Immature natural killer cell (primary cell): ENCODE results near the gene DEFB123. TPM values are rescaled to one million over a fixed set of nuclear protein-coding genes. Genes with fewer than 3 reads are reported as not detected.
A peak's percentile ranks its signal among the peaks of the same experiment; 100 is the strongest.
"Not testable (repeated sequence)": the region's sequence is repeated elsewhere in the genome, so short reads cannot be mapped to it uniquely, and the experiment has no call there.

Experiments
- DNase-seq, 3 donors: peaks; one replicate each; pipeline ENCODE4 v3.0.0; 2022; ENCODE audit warnings: mixed read lengths in 1 of 3
- H3K27ac Mint-ChIP-seq, 6 donors: one replicate each; pipeline ENCODE4 v1.8.0; 2020; ENCODE audit warnings: mixed read lengths in 6 of 6, mild to moderate bottlenecking in 5 of 6, inconsistent platforms in 4 of 6, moderate library complexity in 3 of 6
- H3K27me3 Mint-ChIP-seq, 3 donors: one replicate each; pipeline ENCODE4 v1.8.0; 2020 to 2021; ENCODE audit warnings: low read depth in 3 of 3, mild to moderate bottlenecking in 3 of 3, mixed read lengths in 3 of 3, moderate library complexity in 3 of 3, inconsistent platforms in 1 of 3
- H3K36me3 Mint-ChIP-seq, 3 donors: one replicate each; pipeline ENCODE4 v1.8.0; 2020; ENCODE audit warnings: mixed read lengths in 3 of 3, inconsistent platforms in 2 of 3, mild to moderate bottlenecking in 2 of 3
- H3K4me1 Mint-ChIP-seq, 2 donors: one replicate each; pipeline ENCODE4 v1.8.0; 2020; ENCODE audit warnings: inconsistent platforms in 2 of 2, mild to moderate bottlenecking in 2 of 2, mixed read lengths in 2 of 2, moderate library complexity in 1 of 2
- H3K4me3 Mint-ChIP-seq, 5 donors: one replicate each; pipeline ENCODE4 v1.8.0; 2020; ENCODE audit warnings: mild to moderate bottlenecking in 5 of 5, mixed read lengths in 5 of 5, inconsistent platforms in 3 of 5, moderate library complexity in 3 of 5
- H3K9me3 Mint-ChIP-seq, 6 donors: one replicate each; pipeline ENCODE4 v1.8.0; 2020; ENCODE audit warnings: mild to moderate bottlenecking in 6 of 6, mixed read lengths in 6 of 6, inconsistent platforms in 4 of 6, moderate library complexity in 3 of 6
- polyA plus RNA-seq, 3 donors: library from polyadenylated mRNA; unstranded; fragments of 300-500 nt; fragmentation: Illumina TruSeq; gene quantifications; one replicate each; pipeline ENCODE4 v1.2.3, GENCODE V29; 2021

Gene DEFB123
- polyA plus RNA-seq, 3 donors from 2014 or later, result not detected

GRCh38 chr20:31449511-31450414 lies 9.3 kb downstream of the DEFB123 start:
- peaks cover 0 to 3% (median 0%) of the 10 kb centered on the region in 3 donors for H3K36me3 Mint-ChIP-seq
- H3K9me3 Mint-ChIP-seq, result no peaks in the 10 kb centered on the region
- no peaks in the 10 kb centered on the region for H3K4me1 Mint-ChIP-seq
- peaks cover 3 to 11% (median 9%) of the 10 kb centered on the region in 3 donors for H3K27me3 Mint-ChIP-seq
- no peak overlapping the region for H3K27ac Mint-ChIP-seq
- no peak for DNase-seq
- H3K4me3 Mint-ChIP-seq, result no peak overlapping the region

- Mint-ChIP-seq H3K27ac (no peak overlapping the region), H3K9me3 (peaks cover 0 to 2% (median 0%) of the 10 kb centered on the region in 6 donors)
Observed at GRCh38 chr20:31452575-31452974, 12.1 kb downstream of the DEFB123 start.

GRCh38 chr20:31454361-31454760 lies 13.9 kb downstream of the DEFB123 start:
- no peak for DNase-seq
- peaks cover 3 to 13% (median 10%) of the 10 kb centered on the region in 3 donors for H3K27me3 Mint-ChIP-seq

More at GRCh38 chr20:31452575-31452974, 12.1 kb downstream of the DEFB123 start:
- peaks cover 3 to 13% (median 11%) of the 10 kb centered on the region in 3 donors for H3K27me3 Mint-ChIP-seq
- H3K4me3 Mint-ChIP-seq, result no peak overlapping the region
- H3K36me3 Mint-ChIP-seq, result no peaks in the 10 kb centered on the region
- no peak for DNase-seq
- H3K4me1 Mint-ChIP-seq, result no peaks in the 10 kb centered on the region

GRCh38 chr20:31470946-31471345 lies 30.5 kb downstream of the DEFB123 start:
- peaks cover 0 to 11% of the 10 kb centered on the region in 2 donors for H3K4me1 Mint-ChIP-seq
- peaks cover 2 to 14% (median 4%) of the 10 kb centered on the region in 3 donors for H3K27me3 Mint-ChIP-seq
- not testable (repeated sequence) for DNase-seq, H3K27ac Mint-ChIP-seq, H3K36me3 Mint-ChIP-seq, H3K9me3 Mint-ChIP-seq, H3K4me3 Mint-ChIP-seq

More at GRCh38 chr20:31454361-31454760, 13.9 kb downstream of the DEFB123 start:
- no peak overlapping the region for H3K4me3 Mint-ChIP-seq
- peaks cover 0 to 2% (median 0%) of the 10 kb centered on the region in 6 donors for H3K9me3 Mint-ChIP-seq
- H3K36me3 Mint-ChIP-seq, result no peaks in the 10 kb centered on the region
- no peaks in the 10 kb centered on the region for H3K4me1 Mint-ChIP-seq
- no peak overlapping the region for H3K27ac Mint-ChIP-seq

GRCh38 chr20:31472395-31473330 lies 32.2 kb downstream of the DEFB123 start:
- H3K27ac Mint-ChIP-seq, result no peak overlapping the region
- H3K9me3 Mint-ChIP-seq, result peaks cover 0 to 5% (median 0%) of the 10 kb centered on the region in 6 donors
- no peak overlapping the region for H3K4me3 Mint-ChIP-seq
- peaks cover 6 to 14% (median 10%) of the 10 kb centered on the region in 3 donors for H3K27me3 Mint-ChIP-seq
- H3K4me1 Mint-ChIP-seq, result peaks cover 0 to 11% of the 10 kb centered on the region in 2 donors
- no peak for DNase-seq
- H3K36me3 Mint-ChIP-seq, result peaks cover 0 to 3% (median 0%) of the 10 kb centered on the region in 3 donors

GRCh38 chr20:31473331-31474096 lies 33.1 kb downstream of the DEFB123 start:
- Mint-ChIP-seq H3K27ac (no peak overlapping the region), H3K9me3 (peaks cover 0 to 3% (median 0%) of the 10 kb centered on the region in 6 donors), H3K4me1 (peaks cover 0 to 11% of the 10 kb centered on the region in 2 donors), H3K36me3 (peaks cover 0 to 3% (median 0%) of the 10 kb centered on the region in 3 donors), H3K27me3 (peaks cover 6 to 15% (median 15%) of the 10 kb centered on the region in 3 donors), H3K4me3 (peak overlapping the region in 1 of 5 donors; percentile 4)
- DNase-seq, result no peak

GRCh38 chr20:31474097-31474436 lies 33.6 kb downstream of the DEFB123 start:
- Mint-ChIP-seq H3K9me3 (peaks cover 0 to 3% (median 0%) of the 10 kb centered on the region in 6 donors), H3K4me1 (peaks cover 0 to 11% of the 10 kb centered on the region in 2 donors), H3K27me3 (peaks cover 6 to 16% (median 15%) of the 10 kb centered on the region in 3 donors), H3K36me3 (peaks cover 0 to 3% (median 0%) of the 10 kb centered on the region in 3 donors), H3K4me3 (peak overlapping the region in 1 of 5 donors; percentile 4), H3K27ac (no peak overlapping the region)
- DNase-seq, result no peak

- DNase-seq, result no peak
- H3K27ac Mint-ChIP-seq, result no peak within 1 kb of the TSS
- H3K9me3 Mint-ChIP-seq, result peaks cover 0 to 3% (median 0%) of the 10 kb centered on the region in 6 donors
- H3K4me1 Mint-ChIP-seq, result peaks cover 0 to 11% of the 10 kb centered on the region in 2 donors
- H3K27me3 Mint-ChIP-seq, result peaks cover 6 to 16% (median 15%) of the 10 kb centered on the region in 3 donors
- H3K36me3 Mint-ChIP-seq, result peaks cover 0 to 3% (median 0%) of the 10 kb centered on the region in 3 donors
- peak within 1 kb of the TSS in 1 of 5 donors; percentile 4 for H3K4me3 Mint-ChIP-seq
Observed at GRCh38 chr20:31474758-31475427, 34.5 kb downstream of the DEFB123 start, which contains the start of the genes DEFB124 and REM1. Gene DEFB124 (minus strand): TSS chr20:31475127. CDS start chr20:31473013, 2,114 bp downstream. Gene REM1 (plus strand): TSS chr20:31475288. CDS start chr20:31476446, 1,158 bp downstream.

GRCh38 chr20:31475472-31476293 lies 35.3 kb downstream of the DEFB123 start:
- Mint-ChIP-seq H3K36me3 (peaks cover 0 to 3% (median 0%) of the 10 kb centered on the region in 3 donors), H3K4me3 (no peak overlapping the region), H3K9me3 (peaks cover 0 to 3% (median 0%) of the 10 kb centered on the region in 6 donors), H3K27ac (no peak overlapping the region), H3K4me1 (peaks cover 0 to 11% of the 10 kb centered on the region in 2 donors), H3K27me3 (peaks cover 6 to 18% (median 15%) of the 10 kb centered on the region in 3 donors)
- no peak for DNase-seq

GRCh38 chr20:31476294-31476585 lies 35.8 kb downstream of the DEFB123 start:
- no peak for DNase-seq
- Mint-ChIP-seq H3K9me3 (peaks cover 0 to 3% (median 0%) of the 10 kb centered on the region in 6 donors), H3K4me3 (no peak overlapping the region), H3K27ac (no peak overlapping the region), H3K36me3 (peaks cover 0 to 3% (median 0%) of the 10 kb centered on the region in 3 donors), H3K27me3 (peaks cover 6 to 18% (median 15%) of the 10 kb centered on the region in 3 donors), H3K4me1 (peaks cover 0 to 11% of the 10 kb centered on the region in 2 donors)

GRCh38 chr20:31476643-31477215 lies 36.3 kb downstream of the DEFB123 start:
- Mint-ChIP-seq H3K36me3 (peaks cover 0 to 3% (median 0%) of the 10 kb centered on the region in 3 donors), H3K4me3 (no peak overlapping the region), H3K27ac (no peak overlapping the region), H3K27me3 (peaks cover 6 to 19% (median 15%) of the 10 kb centered on the region in 3 donors), H3K9me3 (peaks cover 0 to 5% (median 0%) of the 10 kb centered on the region in 6 donors), H3K4me1 (peaks cover 0 to 11% of the 10 kb centered on the region in 2 donors)
- no peak for DNase-seq
